GM18511 (cell line): Measurements from ENCODE around the gene TET1.
A peak's percentile ranks its signal among the peaks of the same experiment; 100 is the strongest.
"Not testable (repeated sequence)": the region's sequence is repeated elsewhere in the genome, so short reads cannot be mapped to it uniquely, and the experiment has no call there.

Experiments used
- ATAC-seq: cut with Tn5 transposase; IDR thresholded peaks from one replicate; pipeline ENCODE4 v1.9.1; 2021; ENCODE audit warnings: mild to moderate bottlenecking, moderate library complexity; ENCODE audit not compliant: unreplicated experiment

Gene TET1

GRCh38 chr10:68696018-68696417 lies 135.9 kb downstream of the TET1 start:
- no peak for ATAC-seq

- no peak for ATAC-seq
Observed at GRCh38 chr10:68697106-68697505, 137.0 kb downstream of the TET1 start.

- ATAC-seq: no peak
Observed at GRCh38 chr10:68700197-68700596, 140.1 kb downstream of the TET1 start.

- ATAC-seq: no peak
Observed at GRCh38 chr10:68705548-68705947, 145.4 kb downstream of the TET1 start.

- ATAC-seq: not testable (repeated sequence)
Observed at GRCh38 chr10:68708987-68709386, 148.8 kb downstream of the TET1 start.

GRCh38 chr10:68713065-68713464 lies 152.9 kb downstream of the TET1 start:
- not testable (repeated sequence) for ATAC-seq

GRCh38 chr10:68717435-68717834 lies 157.3 kb downstream of the TET1 start:
- ATAC-seq: no peak

GRCh38 chr10:68720793-68721672 lies 160.9 kb downstream of the TET1 start, which contains the start of gene CCAR1:
Gene CCAR1, plus strand, starts transcription at chr10:68721239. Its CDS starts 1,266 bp downstream, at chr10:68722505.
- peak; percentile 100 for ATAC-seq

- peak; percentile 19 for ATAC-seq
Observed at GRCh38 chr10:68721673-68722335, 161.7 kb downstream of the TET1 start.

- ATAC-seq: no peak
Observed at GRCh38 chr10:68725016-68725415, 164.9 kb downstream of the TET1 start.

- no peak for ATAC-seq
Observed at GRCh38 chr10:68727146-68727545, 167.0 kb downstream of the TET1 start.

GRCh38 chr10:68732651-68733050 lies 172.5 kb downstream of the TET1 start:
- ATAC-seq: no peak

GRCh38 chr10:68734349-68734748 lies 174.2 kb downstream of the TET1 start:
- no peak for ATAC-seq

GRCh38 chr10:68735119-68735518 lies 175.0 kb downstream of the TET1 start:
- ATAC-seq: no peak

- not testable (repeated sequence) for ATAC-seq
Observed at GRCh38 chr10:68735739-68736138, 175.6 kb downstream of the TET1 start.

- ATAC-seq: not testable (repeated sequence)
Observed at GRCh38 chr10:68740676-68741075, 180.5 kb downstream of the TET1 start.

- no peak for ATAC-seq
Observed at GRCh38 chr10:68742397-68742796, 182.3 kb downstream of the TET1 start.
